DMS114 treated with DMSO at 0.1 percent for 48 hours (cell line): Measurements from ENCODE around the gene ACTR5.

Experiments used
- DNase-seq: peaks from one replicate; lab custom pipeline; 2025; ENCODE audit not compliant: unreplicated experiment; lab: John Stamatoyannopoulos, UW

ACTR5 gene

DNA sequence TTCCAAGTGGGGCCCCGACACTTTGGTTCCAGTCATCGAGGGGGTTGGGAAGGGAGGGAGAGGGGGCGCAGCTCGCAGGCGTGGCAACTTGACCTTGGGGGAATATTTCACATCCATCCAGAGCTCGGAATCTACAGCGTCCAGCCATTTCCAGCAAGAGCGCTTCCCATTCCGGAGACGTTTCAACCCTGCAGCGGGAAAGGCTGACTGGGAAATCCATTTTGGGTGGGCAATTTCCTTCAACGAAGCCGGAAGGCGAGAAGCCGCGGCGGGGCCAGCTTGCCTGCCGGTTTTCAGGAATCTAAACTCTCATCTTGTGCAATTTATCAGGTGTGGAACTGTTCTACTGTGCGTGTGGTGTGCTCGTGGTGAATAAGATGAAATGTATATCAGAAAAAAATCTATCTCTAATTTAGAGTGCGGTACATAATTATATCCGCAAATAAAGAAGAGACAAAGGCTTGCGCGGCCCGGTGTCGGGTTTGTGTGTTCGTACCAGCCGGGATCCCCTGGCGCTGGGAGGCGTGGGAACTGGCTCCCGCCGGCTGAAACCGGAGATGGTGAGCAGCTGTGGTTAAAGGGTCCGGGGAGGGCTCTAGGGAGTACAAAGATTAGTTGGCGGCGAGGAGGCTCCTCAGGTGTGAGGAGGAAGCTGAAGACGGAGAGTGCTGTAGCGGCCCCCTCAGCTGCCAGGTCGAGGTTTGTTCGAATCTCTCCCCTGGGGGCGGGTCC is 19.2 kb upstream of the ACTR5 start:
- DNase-seq, result no peak

DNA sequence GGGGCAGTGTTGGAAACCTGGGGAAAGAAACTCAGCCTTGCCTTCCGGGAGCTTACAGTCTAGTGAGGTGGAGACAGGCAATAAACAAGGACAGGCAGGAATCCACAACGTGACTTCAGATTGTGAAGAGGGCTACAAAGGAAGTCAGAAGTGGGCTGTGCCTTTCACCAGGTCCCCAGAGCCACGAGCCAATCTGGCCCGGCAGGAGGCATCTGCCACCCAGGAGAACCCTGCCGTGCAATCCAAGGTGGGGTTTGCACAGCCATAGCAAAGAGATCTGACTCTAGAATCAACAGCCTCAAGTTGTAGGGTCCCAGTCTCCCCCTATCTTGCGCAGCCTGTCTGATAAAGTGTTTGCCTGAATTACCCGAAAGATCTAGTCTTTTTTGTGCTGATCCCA is 18.5 kb upstream of the ACTR5 start:
- no peak for DNase-seq

DNA sequence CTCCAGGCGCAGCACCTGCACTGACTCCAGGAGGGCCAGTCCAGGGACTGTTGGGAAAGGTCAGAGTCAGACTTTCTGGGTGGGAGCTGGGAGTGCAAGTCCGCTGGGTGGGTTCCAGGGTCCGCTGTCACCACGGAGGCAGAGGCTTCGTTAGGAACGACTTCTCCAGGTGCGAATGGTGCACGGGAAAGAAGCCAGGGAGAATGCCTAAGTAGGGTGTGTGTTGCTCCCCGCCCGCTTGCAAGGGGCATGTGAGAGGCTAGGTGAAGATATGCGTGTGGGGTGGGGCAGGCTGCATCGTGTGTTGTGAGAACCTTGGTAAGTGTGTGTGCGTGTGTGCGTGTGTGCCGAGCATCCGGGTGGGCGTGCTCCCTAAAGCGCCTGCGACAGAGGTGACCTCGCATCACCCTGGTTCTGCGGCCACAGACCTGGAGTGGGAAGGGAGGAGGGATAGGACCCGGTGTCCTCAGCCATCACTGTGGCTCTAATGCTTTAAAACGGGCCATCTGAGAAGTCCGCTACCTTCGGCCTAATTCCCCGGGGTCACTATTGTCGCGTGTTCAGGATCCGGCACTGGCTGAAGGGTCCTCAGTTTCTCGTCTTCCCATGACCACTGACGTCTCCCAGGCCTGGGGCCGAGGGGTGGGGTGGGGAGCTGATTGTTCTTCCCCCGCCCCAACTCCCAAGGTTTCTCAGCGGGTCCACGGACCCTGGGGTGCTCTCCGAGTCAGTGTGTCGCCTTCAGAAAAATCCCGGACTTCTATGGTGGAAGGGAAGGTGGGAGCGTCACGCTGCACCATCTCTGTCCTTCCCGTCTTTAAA is 17.9 kb upstream of the ACTR5 start:
- no peak for DNase-seq

DNA sequence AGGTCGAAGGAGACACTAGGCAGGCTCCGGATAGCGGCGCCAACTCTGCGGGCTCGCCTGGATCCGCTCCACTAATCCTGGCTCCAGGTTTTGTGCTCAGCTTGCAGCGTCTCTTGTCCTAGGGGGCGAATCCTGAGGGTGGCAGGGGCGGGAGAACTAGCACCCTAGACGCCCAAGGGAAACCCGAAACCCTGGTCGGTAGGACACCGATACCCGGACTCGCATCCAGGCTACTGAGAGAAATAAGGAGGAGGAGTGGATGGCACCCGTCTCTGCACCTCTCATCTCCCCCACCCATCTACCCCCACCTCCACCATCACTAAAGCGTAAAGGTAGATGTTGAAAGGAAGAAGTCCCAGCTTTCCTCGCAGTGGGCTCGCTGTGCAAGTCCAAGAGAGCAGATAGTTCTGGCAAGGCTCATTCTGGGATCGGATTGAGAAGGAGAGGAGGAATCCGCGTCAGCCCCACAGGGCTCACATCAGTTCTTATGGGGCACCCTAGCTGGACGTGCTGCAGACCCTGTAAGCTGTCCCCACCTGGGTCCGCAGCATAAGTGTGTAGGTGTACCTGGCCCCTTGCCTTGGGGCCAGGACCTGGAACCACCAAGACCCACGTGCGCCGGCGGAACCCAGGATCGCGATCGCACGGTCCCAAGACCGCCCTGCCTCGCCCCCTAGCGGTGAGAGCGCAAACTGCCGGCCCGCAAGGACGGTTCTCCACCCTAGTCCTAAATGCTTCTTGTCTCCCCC is 17.1 kb upstream of the ACTR5 start:
- DNase-seq, result peak; percentile 37

DNA sequence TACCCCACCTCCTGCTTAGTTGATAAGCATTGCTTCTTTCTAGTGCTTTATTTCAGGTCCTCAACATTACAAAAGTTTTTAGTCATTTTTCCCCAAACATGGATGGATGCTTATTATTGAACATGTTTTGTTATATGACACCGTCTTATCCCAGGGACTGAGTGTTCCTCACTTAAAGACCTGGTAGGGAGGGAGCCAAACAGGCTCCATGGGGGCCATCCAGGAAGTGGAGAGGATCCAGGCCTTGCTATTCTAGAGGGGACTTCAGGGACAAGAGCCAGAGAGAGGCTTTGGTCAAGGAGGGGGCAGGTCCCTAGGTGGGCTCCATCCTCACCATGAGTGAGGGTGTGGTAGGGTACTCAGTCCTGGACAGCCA is 16.5 kb upstream of the ACTR5 start:
- no peak for DNase-seq

DNA sequence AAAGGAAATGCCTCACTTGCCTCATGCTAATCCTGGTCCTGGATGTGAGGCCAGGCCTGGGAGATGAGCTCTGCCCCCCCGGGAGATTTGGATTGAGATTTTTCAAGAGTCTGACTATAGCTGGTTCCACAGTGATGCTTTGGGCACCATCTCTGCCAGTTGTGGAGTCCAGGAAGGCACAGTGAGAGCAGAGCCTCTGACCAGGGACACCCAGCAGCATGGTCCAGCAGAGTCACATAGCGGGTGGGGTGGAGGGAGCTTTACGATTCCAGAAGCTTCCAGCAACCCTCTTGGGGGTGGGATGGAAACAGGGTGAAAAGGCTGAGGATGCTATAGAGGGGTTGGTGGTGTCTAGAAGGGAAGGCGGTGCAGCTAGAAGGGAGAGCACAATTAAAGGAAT is 15.3 kb upstream of the ACTR5 start:
- DNase-seq, result no peak

DNA sequence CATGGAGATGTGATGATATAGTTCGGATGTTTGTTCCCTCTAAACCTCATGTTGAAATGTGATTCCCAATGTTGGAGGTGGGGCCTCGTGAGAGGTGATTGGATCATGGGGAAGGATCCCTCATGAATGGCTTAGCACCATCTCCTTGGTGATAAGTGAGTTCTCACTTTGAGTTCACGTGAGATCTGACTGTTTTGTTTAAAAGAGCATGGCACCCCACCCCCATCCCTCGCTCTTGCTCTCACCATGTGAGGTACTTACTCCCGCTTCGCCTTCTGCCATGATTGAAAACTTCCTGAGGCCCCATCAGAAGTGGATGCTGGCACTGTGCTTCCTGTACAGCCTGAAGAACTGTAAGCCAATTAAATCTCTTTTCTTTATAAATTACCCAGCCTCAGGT is 13.1 kb upstream of the ACTR5 start:
- DNase-seq, result no peak

DNA sequence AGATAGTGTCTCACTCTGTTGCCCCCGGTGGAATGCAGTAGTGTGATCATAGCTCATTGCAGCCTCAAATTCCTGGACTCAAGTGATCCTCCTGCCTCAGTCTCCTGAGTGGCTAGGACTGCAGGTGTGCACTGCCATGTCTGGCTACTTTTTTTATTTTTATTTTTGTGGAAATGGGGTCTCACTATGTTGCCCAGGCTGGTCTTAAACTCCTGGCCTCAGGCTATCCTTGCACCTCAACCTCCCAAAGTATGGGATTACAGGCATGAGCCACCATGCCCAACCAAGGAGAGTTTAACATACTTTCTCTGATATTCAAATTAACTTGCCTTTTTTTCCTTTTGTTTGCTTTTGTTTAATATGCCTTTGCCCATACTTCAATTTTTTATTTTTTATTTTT is 10.4 kb upstream of the ACTR5 start:
- no peak for DNase-seq

DNA sequence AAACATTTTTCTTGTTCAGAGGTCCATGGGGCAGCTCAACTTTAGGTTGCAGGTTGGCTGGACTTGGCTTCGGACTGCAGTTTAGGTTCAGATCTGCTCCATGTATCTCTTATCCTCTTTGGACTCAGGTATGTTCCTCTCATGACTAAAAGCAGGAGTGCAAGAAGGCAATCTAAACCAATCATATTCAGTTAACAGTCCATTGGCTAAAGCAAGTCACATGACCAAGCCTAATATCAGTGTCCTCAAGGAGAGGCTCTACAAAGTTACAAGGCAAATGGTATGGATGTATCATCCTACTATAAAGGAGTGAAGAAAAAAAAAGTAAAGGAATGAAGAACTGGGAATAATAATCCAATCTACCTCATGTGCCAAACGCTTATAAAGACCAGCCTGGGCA is 2.5 kb upstream of the ACTR5 start:
- DNase-seq, result no peak

DNA sequence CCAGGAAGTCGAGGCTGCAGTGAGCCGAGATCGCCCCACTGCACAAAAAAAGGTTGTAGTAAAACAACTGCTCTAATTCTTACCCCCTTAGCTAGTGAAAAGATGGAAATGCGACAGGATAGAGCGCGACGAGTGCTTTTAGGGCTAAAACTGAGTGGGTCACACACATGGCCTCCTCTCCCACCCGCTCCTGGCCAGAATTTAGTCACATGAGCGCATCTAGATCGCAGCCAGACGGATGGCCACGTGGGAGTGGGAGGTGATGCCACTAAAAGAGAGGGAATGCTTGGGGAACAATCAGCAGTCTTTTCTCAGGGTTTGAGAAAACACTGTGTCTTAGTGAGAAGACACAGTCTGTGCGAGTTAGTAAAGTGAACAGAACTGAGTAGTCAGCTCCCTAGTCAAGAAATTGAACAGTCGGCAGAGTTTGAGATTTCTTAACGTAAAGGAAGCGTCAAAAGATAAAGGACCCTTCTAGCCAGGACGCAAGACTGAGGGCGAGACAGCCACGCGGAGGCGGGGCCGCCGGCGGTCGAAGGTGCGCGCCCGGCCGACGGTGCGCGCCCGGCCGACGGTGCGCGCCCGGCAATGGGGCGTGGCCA is 664 bp upstream of the ACTR5 start:
- DNase-seq, result no peak

DNA sequence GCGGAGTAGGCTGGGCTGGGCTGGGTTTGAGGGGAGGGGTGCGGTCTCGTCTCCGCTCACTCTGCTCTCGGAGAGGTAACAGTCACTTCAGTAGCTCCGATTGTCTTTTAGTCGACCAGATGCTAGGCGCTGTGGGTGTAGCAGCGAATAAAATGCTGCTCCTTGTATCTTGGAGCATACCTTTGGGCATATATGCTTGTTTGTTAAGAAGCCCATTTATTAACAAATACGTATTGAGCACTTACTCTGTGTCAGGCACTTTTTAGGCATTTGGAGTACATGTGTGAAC is 545 bp downstream of the ACTR5 start:
- DNase-seq, result no peak

DNA sequence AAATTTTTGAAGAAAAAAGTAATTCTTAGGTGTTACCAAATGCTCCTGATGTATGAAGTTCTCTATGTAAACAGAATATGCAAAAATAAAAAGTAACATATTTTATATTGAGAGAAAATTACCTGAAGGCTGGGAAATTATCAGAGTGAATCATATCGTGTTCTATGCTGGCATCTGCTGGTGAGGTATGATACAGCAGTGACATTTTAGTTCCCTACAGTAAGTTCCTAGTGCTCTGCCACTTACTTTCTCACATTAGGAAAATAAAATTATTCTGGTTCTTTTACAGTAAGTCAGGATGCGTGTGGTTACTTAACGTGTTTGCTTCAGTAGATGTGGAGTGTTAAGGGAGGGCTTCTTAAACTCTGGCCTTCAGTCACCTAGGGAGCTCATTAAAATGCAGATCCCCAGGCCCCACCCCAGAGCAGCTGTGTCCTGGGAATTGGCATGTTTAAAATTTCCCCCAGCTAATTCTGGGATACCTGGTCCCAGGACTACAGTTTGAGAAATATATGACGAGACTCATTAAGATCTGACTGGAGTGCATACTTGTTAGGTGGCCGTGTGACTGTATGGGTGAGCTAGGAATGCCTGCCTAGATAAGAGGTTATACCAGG is 3.2 kb downstream of the ACTR5 start:
- peak; percentile 10 for DNase-seq

DNA sequence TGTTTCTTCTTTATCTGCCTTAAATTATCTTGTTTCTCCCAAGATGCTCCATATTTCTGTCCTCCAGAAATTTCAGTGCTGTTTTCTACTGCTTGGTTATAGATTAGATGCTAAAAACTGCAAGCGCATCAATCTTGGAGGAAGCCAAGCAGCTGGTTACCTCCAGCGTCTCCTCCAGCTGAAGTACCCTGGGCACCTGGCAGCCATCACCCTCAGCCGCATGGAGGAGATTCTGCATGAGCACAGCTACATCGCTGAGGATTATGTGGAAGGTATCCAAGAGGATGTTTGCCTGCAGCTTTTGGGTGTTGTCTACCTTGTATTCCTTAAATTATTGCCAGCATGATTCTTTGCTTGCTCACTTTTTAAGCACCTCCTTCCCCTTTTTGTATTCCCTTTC is 3.8 kb downstream of the ACTR5 start:
- no peak for DNase-seq

DNA sequence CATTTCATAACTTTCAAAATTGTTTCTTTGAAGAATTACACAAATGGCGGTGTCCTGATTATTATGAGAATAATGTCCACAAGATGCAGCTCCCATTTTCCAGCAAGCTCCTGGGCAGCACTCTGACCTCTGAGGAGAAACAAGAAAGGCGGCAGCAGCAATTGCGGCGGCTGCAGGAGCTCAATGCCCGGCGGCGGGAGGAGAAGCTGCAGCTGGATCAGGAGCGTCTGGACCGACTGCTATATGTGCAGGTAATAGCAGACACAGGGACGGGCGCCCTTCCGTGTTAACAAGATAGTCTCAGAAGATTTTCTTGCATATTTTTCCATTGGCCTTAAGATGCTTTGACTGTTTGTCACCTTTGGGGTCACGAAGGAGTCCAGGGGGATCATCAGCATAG is 6.7 kb downstream of the ACTR5 start:
- no peak for DNase-seq

DNA sequence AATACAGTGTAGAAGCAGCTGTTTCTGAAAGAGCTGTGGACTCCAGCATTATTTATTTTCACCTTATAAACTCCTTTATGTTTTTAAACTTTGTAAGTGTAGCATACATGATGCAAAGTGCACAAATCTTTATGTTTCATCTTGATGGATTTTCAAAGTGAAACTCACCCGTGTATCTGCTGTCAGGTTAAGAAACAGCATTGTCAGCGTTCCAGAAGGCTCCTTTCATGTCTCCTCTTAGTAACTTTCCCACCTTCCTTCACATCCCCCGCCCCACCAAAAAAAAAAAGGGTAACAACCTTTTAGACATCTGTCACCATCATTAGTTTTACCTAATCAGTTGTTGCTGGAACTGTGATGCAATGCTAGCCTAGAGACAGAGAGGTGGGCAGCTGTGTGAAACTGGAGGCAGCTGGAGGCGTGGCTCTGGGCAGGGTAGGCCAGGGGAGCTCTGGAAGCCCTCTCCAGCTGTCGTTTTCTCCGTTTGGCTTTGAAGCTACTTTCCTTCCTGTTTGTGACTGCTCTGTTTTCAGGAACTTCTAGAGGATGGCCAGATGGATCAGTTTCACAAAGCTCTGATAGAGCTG is 7.2 kb downstream of the ACTR5 start:
- no peak for DNase-seq

DNA sequence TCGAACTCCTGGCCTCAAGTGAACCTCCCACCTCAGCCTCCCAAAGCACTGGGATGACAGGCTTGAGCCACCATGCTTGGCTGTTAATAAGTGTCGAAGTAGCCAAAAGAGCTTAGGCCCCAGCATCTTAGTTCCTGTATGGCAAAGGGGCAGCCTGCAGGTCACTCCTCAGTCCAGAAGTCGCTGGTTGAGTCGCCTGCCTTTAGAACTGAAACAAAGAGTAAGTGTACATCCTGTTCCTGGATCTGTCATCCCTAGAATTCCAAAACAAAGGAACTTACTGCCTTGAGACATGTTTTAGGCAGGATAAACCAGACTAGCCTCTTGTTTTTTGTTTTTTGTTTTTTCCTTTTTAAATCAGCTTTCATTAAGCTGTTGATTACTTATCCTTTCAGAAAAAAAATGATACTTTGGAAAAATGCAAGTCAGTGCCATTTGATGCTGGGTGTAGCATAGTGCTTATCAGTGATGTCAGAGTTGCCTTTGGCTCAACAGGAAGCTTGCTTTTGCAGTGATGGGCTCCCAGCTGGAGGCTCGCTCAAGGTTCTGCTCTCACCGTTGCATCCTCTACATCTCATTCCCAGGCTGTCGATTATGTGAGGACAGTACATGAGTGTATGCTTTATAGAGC is 9.0 kb downstream of the ACTR5 start:
- no peak for DNase-seq

DNA sequence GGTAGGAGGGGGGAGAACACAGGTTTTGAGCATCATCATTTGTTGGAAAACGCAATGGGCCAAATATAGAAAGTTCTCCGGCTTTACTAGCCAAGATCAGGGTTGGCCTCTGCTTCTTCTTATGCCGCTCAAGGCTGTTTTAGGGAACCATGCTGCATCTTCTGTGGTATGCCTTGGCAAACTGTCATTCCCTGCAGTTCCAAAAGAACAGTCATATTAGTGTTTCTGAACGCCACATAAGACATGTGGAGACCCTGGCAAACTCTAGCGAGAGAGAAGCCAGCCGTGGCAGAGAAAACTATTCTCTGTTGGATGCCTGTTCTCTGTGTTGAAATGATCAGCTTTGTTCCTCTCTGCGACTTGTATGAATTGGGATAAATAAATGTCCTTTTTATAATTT is 10.8 kb downstream of the ACTR5 start:
- DNase-seq, result no peak

DNA sequence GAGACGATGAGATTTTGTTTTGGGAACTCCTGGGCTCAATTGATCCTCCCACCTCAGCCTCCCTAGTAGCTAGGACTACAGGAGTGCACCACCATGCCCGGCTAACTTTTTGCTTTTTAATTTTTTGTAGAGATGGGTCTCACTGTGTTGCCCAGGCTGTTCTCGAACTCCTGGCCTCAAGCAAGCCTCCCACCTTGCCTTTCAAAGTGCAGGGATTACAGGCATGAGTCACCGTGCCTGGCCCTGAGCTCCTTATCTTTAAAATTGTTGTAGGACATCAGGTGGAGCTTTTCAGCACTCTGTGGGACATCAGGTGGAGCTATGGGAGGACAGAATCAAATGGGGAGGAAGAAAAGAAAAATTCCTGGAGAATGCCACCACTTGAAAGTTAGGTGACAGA is 12.7 kb downstream of the ACTR5 start:
- no peak for DNase-seq

DNA sequence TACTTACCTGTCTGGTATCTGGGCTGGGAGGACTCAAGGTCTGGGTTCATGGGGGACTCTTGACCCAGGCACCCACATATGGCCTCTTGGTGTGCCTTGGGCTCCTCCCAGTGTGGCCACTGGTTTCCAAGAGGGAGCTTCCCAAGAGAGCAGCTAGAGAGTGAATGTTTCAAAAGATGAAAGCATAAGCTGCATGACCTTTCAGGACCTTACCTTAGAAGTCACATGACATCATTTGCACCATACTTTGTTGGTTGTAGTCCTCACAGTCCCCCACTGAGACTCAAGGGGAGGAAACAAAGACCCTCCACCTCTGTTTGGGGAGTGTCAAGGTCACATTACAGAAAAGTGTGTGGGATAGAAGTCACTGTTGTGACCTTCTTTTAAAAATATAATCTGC is 13.9 kb downstream of the ACTR5 start:
- no peak for DNase-seq

DNA sequence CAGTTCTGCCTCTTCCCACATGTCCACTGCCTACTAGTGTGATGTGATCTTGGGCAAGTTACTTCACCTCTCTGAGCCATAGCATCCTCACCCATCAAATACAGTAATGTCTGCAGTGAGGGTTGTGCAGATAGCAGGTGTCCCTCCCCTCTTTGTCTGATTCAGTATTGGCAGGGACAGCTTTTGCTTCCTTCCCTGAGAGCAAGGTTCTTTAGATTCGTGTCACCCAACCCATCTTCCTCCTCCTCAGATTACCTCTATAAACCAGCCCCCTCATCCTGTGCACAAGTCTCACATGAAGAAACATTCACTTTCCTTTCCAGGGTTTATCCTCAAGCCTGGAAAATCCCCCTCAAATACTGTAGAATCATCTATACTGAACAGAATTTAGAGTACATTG is 15.4 kb downstream of the ACTR5 start:
- DNase-seq, result no peak
